C1 segment of cervical spinal cord (tissue), 14 donors: Measurements from ENCODE around the gene TENT5A.

Source experiments
- DNase-seq, 14 donors: peaks; one replicate each; lab custom pipeline; 2025; lab: John Stamatoyannopoulos, UW

Gene TENT5A

GRCh38 chr6:81713205-81713604 lies 39.3 kb downstream of the TENT5A start:
- DNase-seq = no peak

- no peak for DNase-seq
Measured at GRCh38 chr6:81708113-81708699, 44.3 kb downstream of the TENT5A start.

- no peak for DNase-seq
Measured at GRCh38 chr6:81704700-81705099, 47.8 kb downstream of the TENT5A start.

- DNase-seq = no peak
Measured at GRCh38 chr6:81700414-81700813, 52.1 kb downstream of the TENT5A start.

GRCh38 chr6:81697559-81697958 lies 54.9 kb downstream of the TENT5A start:
- DNase-seq = no peak

- no peak for DNase-seq
Measured at GRCh38 chr6:81696524-81696923, 56.0 kb downstream of the TENT5A start.
